T-cell (primary cell): ENCODE data around the gene MSI1. TPM values are rescaled to one million over a fixed set of nuclear protein-coding genes. Genes with fewer than 3 reads are reported as not detected.
A peak's percentile ranks its signal among the peaks of the same experiment; 100 is the strongest.

Experiments
- ATAC-seq, 4 experiments: fragments of 200-7000 bp in 3 of 4; fragments of 150-1000 bp in 1 of 4; cut with Tn5 transposase; replicated peaks in 1 of 4; 1 replicate in 3 of 4; 2 replicates in 1 of 4; pipeline ENCODE4 v1.10.0; 2021; ENCODE audit warnings: moderate library complexity in 3 of 4, mild to moderate bottlenecking in 2 of 4, moderate number of reproducible peaks in 1 of 4
- CTCF ChIA-PET, 2 donors: fragments of 300-600 bp; sonication (Branson Sonifier 250); formaldehyde crosslinking; loops; one replicate each; lab custom pipeline; 2022; ENCODE audit warnings: antibody characterized with exemption in 2 of 2; lab: Charles Lee
- POLR2A ChIA-PET, 2 donors: fragments of 300-600 bp; sonication (Branson Sonifier 250); formaldehyde crosslinking; loops; one replicate each; lab custom pipeline; 2022; ENCODE audit warnings: antibody characterized with exemption in 2 of 2; lab: Charles Lee
- DNase-seq, 35 experiments: peaks; one replicate each; pipeline versions ENCODE4 v3.0.0 to v3.0.0-alpha.2; 2013 to 2023
- H3K27ac ChIP-seq: one replicate; pipeline ENCODE4 v1.5.1; 2013; ENCODE audit warnings: low read length
- H3K27me3 ChIP-seq, 2 experiments: replicated peaks in 1 of 2; 1 replicate in 1 of 2; 2 replicates in 1 of 2; pipeline versions ENCODE4 v1.6.1 to v1.7.0; 2013; ENCODE audit warnings: low read length in 1 of 2, mixed read lengths in 1 of 2; ENCODE audit not compliant: control insufficient read depth in 2 of 2, insufficient read depth in 2 of 2; ENCODE audit errors: extremely low read depth in 1 of 2
- H3K36me3 ChIP-seq, 2 donors: 1 replicate in 1 of 2; 2 replicates in 1 of 2; pipeline versions ENCODE4 v1.6.1 to v1.7.0; 2013; ENCODE audit warnings: low read length in 1 of 2; ENCODE audit not compliant: control insufficient read depth in 2 of 2, insufficient read depth in 1 of 2; ENCODE audit errors: extremely low read depth in 1 of 2
- H3K4me1 ChIP-seq, 2 experiments: 1 replicate in 1 of 2; 2 replicates in 1 of 2; pipeline versions ENCODE4 v1.6.1 to v1.7.0; 2013; ENCODE audit warnings: low read length in 2 of 2, mixed read lengths in 1 of 2; ENCODE audit not compliant: insufficient read depth in 2 of 2, control insufficient read depth in 1 of 2; ENCODE audit errors: extremely low read depth in 1 of 2
- H3K4me3 ChIP-seq, 2 donors: 1 replicate in 1 of 2; 2 replicates in 1 of 2; pipeline versions ENCODE4 v1.5.1 to v1.7.0; 2013; ENCODE audit warnings: mild to moderate bottlenecking in 2 of 2, low read length in 1 of 2, moderate library complexity in 1 of 2; ENCODE audit not compliant: control insufficient read depth in 1 of 2; ENCODE audit errors: extremely low read depth in 1 of 2
- H3K9me3 ChIP-seq: 2 replicates; pipeline ENCODE4 v1.7.0; 2013
- H3K27ac Mint-ChIP-seq, 2 donors: one replicate each; pipeline ENCODE4 v1.8.0; 2020 to 2021; ENCODE audit warnings: mild to moderate bottlenecking in 2 of 2, mixed read lengths in 2 of 2
- H3K27me3 Mint-ChIP-seq, 2 donors: one replicate each; pipeline ENCODE4 v1.8.0; 2021 to 2022; ENCODE audit warnings: mixed read lengths in 2 of 2
- H3K36me3 Mint-ChIP-seq: one replicate; pipeline ENCODE4 v1.8.0; 2021; ENCODE audit warnings: mixed read lengths
- H3K4me1 Mint-ChIP-seq, 3 donors: one replicate each; pipeline ENCODE4 v1.8.0; 2020 to 2022; ENCODE audit warnings: mixed read lengths in 3 of 3, mild to moderate bottlenecking in 1 of 3
- H3K4me3 Mint-ChIP-seq, 3 donors: one replicate each; pipeline ENCODE4 v1.8.0; 2020 to 2022; ENCODE audit warnings: mild to moderate bottlenecking in 3 of 3, mixed read lengths in 3 of 3, moderate library complexity in 3 of 3
- H3K9me3 Mint-ChIP-seq, 3 donors: one replicate each; pipeline ENCODE4 v1.8.0; 2020 to 2022; ENCODE audit warnings: mixed read lengths in 3 of 3
- WGBS: methylation state at CpG from one replicate; pipeline ENCODE4 v1.1.5; 2013; ENCODE audit warnings: missing lambda C conversion rate; ENCODE audit not compliant: insufficient coverage; 5-methylcytosine and 5-hydroxymethylcytosine counted together
- total RNA-seq, 35 experiments: library from RNA in 6 of 35; stranded (reverse) in 6 of 35; fragments of 120-200 nt in 1 of 35; gene quantifications; one replicate each; pipeline versions ENCODE4 v1.2.1 to v1.2.4 and lab custom pipeline; 2013 to 2026

The MSI1 gene
- total RNA-seq, 5 donors from 2014 or later (not counting 1 experiment from before 2014, with no cell fraction given), result 0.15 TPM; not detected in 4

- 95% methylated on average over 4 of the region's 8 CpGs for WGBS
- no peak overlapping the region for H3K27ac Mint-ChIP-seq
- peaks cover 9 to 13% (median 10%) of the 10 kb centered on the region in 3 donors for H3K4me1 Mint-ChIP-seq
- ChIA-PET CTCF (interaction anchor here in 1 of 2 donors (0.6 kb wide), 1 partner anchor 21 kb away, joined by 4 read pairs; no protein-coding TSS in a partner anchor), POLR2A (no interaction called here)
- ATAC-seq (no peak), DNase-seq (no peak)
- H3K36me3 Mint-ChIP-seq, result no peaks in the 10 kb centered on the region
- H3K36me3 ChIP-seq, result no peaks in the 10 kb centered on the region
- H3K27me3 ChIP-seq, result peaks cover 20 to 56% of the 10 kb centered on the region in 2 experiments
- H3K27me3 Mint-ChIP-seq, result peaks cover 71 to 82% of the 10 kb centered on the region in 2 donors
- H3K4me1 ChIP-seq, result peaks cover 0 to 8% of the 10 kb centered on the region in 2 experiments
- H3K9me3 Mint-ChIP-seq, result no peaks in the 10 kb centered on the region
- no peak overlapping the region for H3K27ac ChIP-seq
- no peaks in the 10 kb centered on the region for H3K9me3 ChIP-seq
- H3K4me3 ChIP-seq, result no peak overlapping the region
- no peak overlapping the region for H3K4me3 Mint-ChIP-seq
These were observed 4.7 kb upstream of the MSI1 start for GRCh38 chr12:120373683-120374082.

GRCh38 chr12:120370343-120371243 is 1.6 kb upstream of the MSI1 start:
- Histone ChIP-seq H3K27ac (no peak overlapping the region), H3K4me1 (peaks cover 0 to 18% of the 10 kb centered on the region in 2 experiments), H3K27me3 (peaks cover 27 to 67% of the 10 kb centered on the region in 2 experiments), H3K36me3 (no peaks in the 10 kb centered on the region), H3K4me3 (no peak overlapping the region), H3K9me3 (no peaks in the 10 kb centered on the region)
- no peak for DNase-seq
- Mint-ChIP-seq H3K4me3 (peak overlapping the region; percentile 67 to 77 (median 73)), H3K9me3 (no peaks in the 10 kb centered on the region), H3K27ac (peak overlapping the region in 1 of 2 donors; percentile 29), H3K4me1 (peaks cover 14 to 24% (median 19%) of the 10 kb centered on the region in 3 donors), H3K36me3 (no peaks in the 10 kb centered on the region), H3K27me3 (peaks cover 74 to 82% of the 10 kb centered on the region in 2 donors)
- 21% methylated on average over 5 of the region's 7 CpGs for WGBS
- CTCF ChIA-PET, result no interaction called here
- POLR2A ChIA-PET, result no interaction called here
- ATAC-seq, result no peak

- Histone ChIP-seq H3K4me3 (peak overlapping the region in 1 of 2 donors; percentile 54), H3K36me3 (no peaks in the 10 kb centered on the region), H3K4me1 (peaks cover 0 to 18% of the 10 kb centered on the region in 2 experiments), H3K9me3 (no peaks in the 10 kb centered on the region), H3K27ac (no peak overlapping the region), H3K27me3 (peaks cover 32 to 66% of the 10 kb centered on the region in 2 experiments)
- DNase-seq, result no peak
- H3K4me3 Mint-ChIP-seq, result peak overlapping the region; percentile 67 to 77 (median 73)
- WGBS, result 10% methylated on average over 19 of the region's 26 CpGs
- no peak for ATAC-seq
- H3K27me3 Mint-ChIP-seq, result peaks cover 69 to 78% of the 10 kb centered on the region in 2 donors
- ChIA-PET POLR2A (no interaction called here), CTCF (no interaction called here)
- H3K36me3 Mint-ChIP-seq, result no peaks in the 10 kb centered on the region
- peak overlapping the region in 1 of 2 donors; percentile 29 for H3K27ac Mint-ChIP-seq
- no peaks in the 10 kb centered on the region for H3K9me3 Mint-ChIP-seq
- peaks cover 14 to 24% (median 19%) of the 10 kb centered on the region in 3 donors for H3K4me1 Mint-ChIP-seq
These were observed 809 bp upstream of the MSI1 start for GRCh38 chr12:120369603-120370342.

- H3K9me3 Mint-ChIP-seq, result no peaks in the 10 kb centered on the region
- ATAC-seq (peak in 2 of 4 experiments; percentile 16 to 27), DNase-seq (no peak)
- Histone ChIP-seq H3K27ac (no peak overlapping the region), H3K36me3 (no peaks in the 10 kb centered on the region), H3K4me3 (no peak overlapping the region), H3K9me3 (no peaks in the 10 kb centered on the region), H3K27me3 (peaks cover 32 to 70% of the 10 kb centered on the region in 2 experiments), H3K4me1 (peaks cover 0 to 18% of the 10 kb centered on the region in 2 experiments)
- peaks cover 72 to 80% of the 10 kb centered on the region in 2 donors for H3K27me3 Mint-ChIP-seq
- H3K4me3 Mint-ChIP-seq, result peak overlapping the region; percentile 41 to 60 (median 50)
- CTCF ChIA-PET, result no interaction called here
- H3K36me3 Mint-ChIP-seq, result no peaks in the 10 kb centered on the region
- 1% methylated on average over 49 of the region's 86 CpGs for WGBS
- peaks cover 14 to 24% (median 19%) of the 10 kb centered on the region in 3 donors for H3K4me1 Mint-ChIP-seq
- POLR2A ChIA-PET, result interaction anchor here in 1 of 2 donors (0.6 kb wide), 1 partner anchor 18 kb away, joined by 14 read pairs; no protein-coding TSS in a partner anchor
- no peak overlapping the region for H3K27ac Mint-ChIP-seq
These were observed 808 bp downstream of the MSI1 start for GRCh38 chr12:120367924-120368788.

- WGBS, result 0% methylated on average over 2 of the region's 10 CpGs
- POLR2A ChIA-PET, result interaction anchor here in 1 of 2 donors (0.6 to 0.7 kb wide), 2 partner anchors 129 to 1272 kb away, joined by 3 read pairs; partner anchors contain the start of gene DYNLL1
- Mint-ChIP-seq H3K4me1 (peaks cover 16 to 24% (median 19%) of the 10 kb centered on the region in 3 donors), H3K4me3 (peak overlapping the region; percentile 41 to 60 (median 50)), H3K27me3 (peaks cover 74 to 80% of the 10 kb centered on the region in 2 donors), H3K9me3 (no peaks in the 10 kb centered on the region), H3K27ac (no peak overlapping the region), H3K36me3 (no peaks in the 10 kb centered on the region)
- peaks cover 36 to 70% of the 10 kb centered on the region in 2 experiments for H3K27me3 ChIP-seq
- ATAC-seq, result no peak
- CTCF ChIA-PET, result interaction anchor here (0.6 to 1.3 kb wide), 7 partner anchors 8 to 257 kb away, joined by 3 to 7 read pairs (median 4); no protein-coding TSS in a partner anchor
- H3K4me1 ChIP-seq, result peaks cover 0 to 18% of the 10 kb centered on the region in 2 experiments
- H3K4me3 ChIP-seq, result no peak overlapping the region
- H3K27ac ChIP-seq, result no peak overlapping the region
- H3K36me3 ChIP-seq, result no peaks in the 10 kb centered on the region
- H3K9me3 ChIP-seq, result no peaks in the 10 kb centered on the region
- DNase-seq, result peak in 2 of 35 experiments; percentile 13 to 24
These were observed 1.6 kb downstream of the MSI1 start for GRCh38 chr12:120367233-120367923.
